GM21381 (cell line): ENCODE results near the gene TRHDE.

ENCODE experiments used
- ATAC-seq: cut with Tn5 transposase; IDR thresholded peaks from one replicate; pipeline ENCODE4 v1.9.1; 2021; ENCODE audit warnings: mild to moderate bottlenecking, moderate library complexity; ENCODE audit not compliant: unreplicated experiment

Gene TRHDE

GRCh38 chr12:72272731-72273498 is 745 bp downstream of the TRHDE start:
- no peak for ATAC-seq

DNA sequence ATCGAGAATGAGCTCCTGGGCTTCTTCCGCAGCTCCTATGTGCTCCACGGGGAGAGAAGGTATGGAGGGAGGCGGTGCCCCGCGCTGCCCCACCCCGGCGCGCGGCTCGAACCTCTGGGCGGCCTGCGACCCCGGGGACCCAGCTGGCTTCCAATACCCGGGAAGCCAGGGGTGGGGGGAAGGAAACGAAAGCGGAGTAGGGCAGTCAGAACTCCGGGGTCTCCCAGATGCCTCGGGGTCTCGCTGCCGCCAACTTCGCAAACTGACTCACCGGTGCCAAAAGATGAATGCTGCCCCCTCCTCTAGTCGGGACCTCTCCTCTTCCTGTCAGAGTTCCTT is 1.3 kb downstream of the TRHDE start:
- no peak for ATAC-seq

GRCh38 chr12:72273851-72274351 is 1.7 kb downstream of the TRHDE start:
- ATAC-seq = no peak

DNA sequence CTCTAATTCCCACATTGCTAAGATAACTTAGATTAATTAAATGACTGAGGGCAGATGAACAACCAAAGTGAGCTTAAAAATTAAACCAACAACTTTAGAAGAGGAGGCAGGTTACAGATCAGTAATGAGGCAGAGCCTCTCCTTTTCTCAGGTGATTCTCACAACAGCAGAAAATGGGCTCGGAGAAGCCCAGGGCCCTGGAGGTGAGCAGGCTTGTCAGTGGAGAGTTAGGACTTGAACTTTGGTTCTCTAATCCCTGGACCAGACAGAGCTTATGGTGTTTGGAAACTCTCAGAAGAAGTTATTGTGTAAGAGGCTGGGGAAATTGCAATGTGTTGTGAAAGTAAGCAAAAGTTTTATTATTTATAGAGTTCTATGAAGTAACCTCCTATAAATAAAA is 2.8 kb downstream of the TRHDE start:
- ATAC-seq = no peak

- ATAC-seq = no peak
Measured at GRCh38 chr12:72275526-72275925, 3.4 kb downstream of the TRHDE start.

- no peak for ATAC-seq
Measured at GRCh38 chr12:72276181-72276805, 4.1 kb downstream of the TRHDE start.

- ATAC-seq = no peak
Measured at GRCh38 chr12:72277415-72277814, 5.2 kb downstream of the TRHDE start.

DNA sequence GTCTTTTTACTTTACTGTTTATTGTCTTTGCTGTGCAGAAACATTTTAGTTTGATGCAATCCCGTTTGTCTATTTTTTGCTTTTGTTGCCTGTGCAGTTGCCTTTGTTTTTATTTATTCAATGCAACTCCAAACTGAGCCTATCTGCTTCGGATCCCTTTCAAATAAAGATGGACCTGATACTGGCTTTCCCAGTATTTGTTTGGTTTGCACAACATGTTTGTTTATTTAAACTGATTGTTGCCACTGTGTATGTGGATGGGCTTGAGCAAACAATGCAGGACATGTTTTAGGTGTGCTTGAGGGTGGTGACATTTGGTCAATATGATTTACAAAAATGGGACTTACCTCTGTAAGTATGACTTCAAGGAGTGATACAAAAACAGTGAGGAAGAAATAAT is 6.7 kb downstream of the TRHDE start:
- no peak for ATAC-seq

DNA sequence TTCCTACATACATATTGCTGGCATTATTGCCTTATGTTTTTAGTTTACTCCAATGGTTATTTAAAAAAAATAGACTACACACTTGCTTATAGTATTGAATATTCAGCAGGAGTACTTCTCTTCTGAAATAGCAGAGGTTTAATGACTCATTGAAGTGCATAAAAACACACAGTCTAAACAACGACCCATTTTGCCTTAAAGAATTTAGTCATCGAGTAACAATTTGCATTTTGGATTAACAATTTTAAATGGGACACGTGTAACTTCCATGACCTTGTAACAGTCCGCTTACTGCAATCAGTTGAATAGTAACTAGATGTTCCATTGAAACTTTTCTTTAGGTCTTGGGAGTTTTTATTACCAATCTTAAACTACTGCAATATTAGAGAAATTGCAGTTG is 9.0 kb downstream of the TRHDE start:
- no peak for ATAC-seq

- no peak for ATAC-seq
Measured at GRCh38 chr12:72282721-72283120, 10.6 kb downstream of the TRHDE start.

DNA sequence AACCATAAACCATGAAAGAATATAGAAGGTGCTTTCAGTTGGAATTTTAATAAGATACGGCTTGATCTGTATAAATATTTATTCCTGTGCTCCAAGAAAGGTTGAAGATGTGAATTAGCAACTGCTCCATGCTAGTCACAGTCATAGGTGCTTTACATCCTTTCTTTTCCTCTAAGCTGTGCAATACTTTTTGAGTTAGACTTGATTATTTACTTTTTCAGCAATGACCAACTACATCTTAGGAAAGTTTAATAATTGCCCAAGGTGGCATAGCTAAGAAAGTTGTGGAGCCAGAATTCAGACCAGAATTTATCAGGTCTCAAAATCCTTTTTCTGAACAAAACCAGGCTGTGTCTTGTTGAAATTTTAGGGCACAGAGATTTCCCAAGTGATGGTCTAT is 13.7 kb downstream of the TRHDE start:
- no peak for ATAC-seq

DNA sequence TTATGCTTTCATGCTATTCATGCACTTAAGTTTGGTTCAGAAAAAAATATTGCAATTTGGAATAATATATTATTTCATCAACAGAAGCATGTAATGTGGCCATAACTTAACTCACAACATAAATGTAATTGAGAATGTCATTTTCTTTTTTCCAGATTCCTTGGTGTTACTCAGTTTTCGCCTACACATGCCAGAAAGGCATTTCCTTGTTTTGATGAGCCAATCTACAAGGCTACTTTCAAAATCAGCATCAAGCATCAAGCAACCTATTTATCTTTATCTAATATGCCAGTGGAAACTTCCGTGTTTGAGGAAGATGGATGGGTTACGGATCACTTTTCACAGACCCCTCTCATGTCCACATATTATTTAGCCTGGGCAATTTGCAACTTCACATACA is 14.4 kb downstream of the TRHDE start:
- ATAC-seq = no peak

DNA sequence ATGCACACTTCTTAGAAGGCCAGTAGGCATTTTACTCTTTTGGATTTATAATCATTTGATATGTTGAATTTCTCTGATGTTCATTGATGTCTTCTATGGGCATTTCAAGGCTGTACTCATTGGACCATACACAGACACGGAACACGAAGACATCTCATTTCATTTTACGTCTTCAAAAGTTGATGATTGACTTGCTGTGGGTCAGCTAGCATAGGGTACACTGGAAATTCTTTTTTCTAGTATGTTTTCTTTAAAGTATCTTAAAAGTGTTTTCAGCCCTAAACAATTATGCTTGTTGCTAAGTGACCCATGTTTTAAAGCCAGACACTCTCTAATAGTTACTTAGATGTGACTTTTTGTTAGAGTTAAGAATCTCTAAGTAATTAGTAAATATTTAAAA is 16.3 kb downstream of the TRHDE start:
- no peak for ATAC-seq

- no peak for ATAC-seq
Measured at GRCh38 chr12:72288911-72289310, 16.7 kb downstream of the TRHDE start.

DNA sequence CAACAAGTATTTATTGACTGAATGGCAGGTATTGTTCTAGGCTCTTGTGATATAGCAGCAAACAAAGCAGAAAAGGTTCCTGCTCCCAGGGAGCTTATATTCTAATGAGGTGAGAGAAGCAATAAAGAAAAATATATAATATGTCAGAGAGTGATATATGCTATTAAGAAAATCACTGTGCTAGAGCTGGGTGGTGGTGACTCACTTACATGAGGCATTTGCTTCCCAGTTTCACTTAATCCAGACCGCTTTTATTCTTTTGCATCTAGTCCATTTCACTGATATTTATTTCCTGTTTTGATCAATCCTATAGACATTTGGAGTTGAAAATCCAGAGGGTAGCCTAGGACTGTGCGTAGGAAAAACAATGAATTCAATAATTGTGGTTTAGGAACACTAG is 17.5 kb downstream of the TRHDE start:
- ATAC-seq = no peak

GRCh38 chr12:72291175-72291574 is 19.0 kb downstream of the TRHDE start:
- ATAC-seq = no peak

GRCh38 chr12:72293701-72294100 is 21.5 kb downstream of the TRHDE start:
- no peak for ATAC-seq

GRCh38 chr12:72295101-72295500 is 22.9 kb downstream of the TRHDE start:
- ATAC-seq = no peak

GRCh38 chr12:72295744-72296143 is 23.6 kb downstream of the TRHDE start:
- ATAC-seq = no peak

DNA sequence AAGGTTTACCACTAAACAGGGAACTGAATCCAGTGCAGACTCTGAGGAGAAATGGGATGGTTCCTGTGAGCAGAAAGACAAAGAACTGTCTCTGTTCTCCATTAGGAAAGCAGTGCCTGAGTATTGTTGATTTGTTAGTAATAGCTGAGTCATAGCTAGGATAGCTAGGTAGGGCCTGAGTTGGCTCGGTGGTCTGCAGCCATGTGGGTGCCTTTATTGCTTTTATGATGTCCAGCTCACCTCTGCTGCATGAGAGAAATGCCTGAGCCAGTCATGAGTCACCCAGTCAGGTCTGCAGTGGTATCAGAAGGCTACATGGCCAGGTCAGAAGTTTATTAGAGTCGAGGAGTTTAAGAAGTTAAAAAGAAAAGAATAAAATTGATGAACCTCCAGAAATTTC is 24.2 kb downstream of the TRHDE start:
- no peak for ATAC-seq

GRCh38 chr12:72297666-72298065 is 25.5 kb downstream of the TRHDE start:
- ATAC-seq = no peak

DNA sequence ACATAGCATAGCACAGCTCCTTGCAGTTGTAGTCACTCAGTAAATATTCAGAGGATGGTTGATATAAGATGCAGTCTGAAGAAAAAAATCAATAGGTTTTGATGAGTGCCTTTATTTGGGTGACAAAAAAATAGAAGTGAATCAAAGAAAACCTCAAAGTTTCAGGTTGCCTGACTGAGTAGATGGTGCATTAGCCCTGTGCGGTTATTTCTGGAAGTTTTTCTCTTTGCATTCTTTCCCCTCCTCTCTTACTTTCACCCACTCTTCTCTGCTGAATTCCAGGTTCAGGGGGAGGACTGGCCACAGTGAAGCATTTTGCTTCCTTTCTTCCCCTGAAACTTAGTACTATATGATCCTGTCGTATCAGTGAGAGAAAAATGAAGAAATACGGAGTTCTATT is 28.6 kb downstream of the TRHDE start:
- no peak for ATAC-seq

DNA sequence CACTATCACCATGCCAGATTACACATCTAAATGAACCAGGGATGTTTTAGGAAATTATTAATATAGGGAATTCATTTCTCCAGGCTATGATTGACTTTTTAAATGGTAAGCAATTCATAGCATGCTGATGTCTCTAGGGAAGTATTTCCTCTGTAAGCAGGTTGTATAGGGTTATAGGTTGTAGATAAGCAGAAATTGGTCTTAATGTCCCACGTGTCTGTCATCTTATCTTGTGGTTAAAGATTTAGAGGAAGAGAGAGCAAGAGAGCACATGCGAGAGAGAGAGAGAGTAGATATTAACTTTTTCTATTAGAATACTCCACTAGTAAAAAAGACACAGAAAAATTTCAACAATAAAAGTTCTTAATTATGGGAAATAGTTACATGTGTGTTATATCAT is 32.6 kb downstream of the TRHDE start:
- no peak for ATAC-seq
